Transverse colon (tissue), 3 donors: Measurements from ENCODE around the gene CUL7.

Source experiments
- CTCF ChIP-seq, 5 experiments: fragments of 200-600 bp in 3 of 5; fragments of 450-650 bp in 2 of 5; sonication (generic) in 3 of 5; IDR thresholded peaks; 1 replicate in 2 of 5; 2 replicates in 3 of 5; pipeline ENCODE4 v1.5.1; 2016 to 2017; ENCODE audit warnings: antibody characterized with exemption in 5 of 5, inconsistent platforms in 3 of 5, mild to moderate bottlenecking in 2 of 5, moderate library complexity in 1 of 5
- POLR2A ChIP-seq: fragments of 450-650 bp; IDR thresholded peaks from one replicate; pipeline ENCODE4 v1.6.1; 2016; ENCODE audit warnings: antibody characterized with exemption, mild to moderate bottlenecking, moderate library complexity

- TF ChIP-seq CTCF (IDR thresholded peaks at IDR 0.05) (no peak), POLR2A (no peak)
These were observed 8.2 kb upstream of the CUL7 start for GRCh38 chr6:43061861-43062260.
